Umbilical cord (tissue), 2 donors: Measurements from ENCODE around the gene NEBL. TPM values are rescaled to one million over a fixed set of nuclear protein-coding genes. Genes with fewer than 3 reads are reported as not detected.

Source experiments
- DNase-seq: peaks from one replicate; pipeline ENCODE4 v3.0.0-alpha.2; 2015; ENCODE audit warnings: low spot score
- total RNA-seq: library from RNA; depleted of rRNA; stranded (reverse); fragments of >200 nt; gene quantifications from one replicate; pipeline ENCODE4 v1.2.3, GENCODE V29; 2014; ENCODE audit warnings: low replicate concordance; ENCODE audit not compliant: insufficient read depth

The NEBL gene
- total RNA-seq, 1 donor from 2014 or later, result 30.6 TPM

DNA sequence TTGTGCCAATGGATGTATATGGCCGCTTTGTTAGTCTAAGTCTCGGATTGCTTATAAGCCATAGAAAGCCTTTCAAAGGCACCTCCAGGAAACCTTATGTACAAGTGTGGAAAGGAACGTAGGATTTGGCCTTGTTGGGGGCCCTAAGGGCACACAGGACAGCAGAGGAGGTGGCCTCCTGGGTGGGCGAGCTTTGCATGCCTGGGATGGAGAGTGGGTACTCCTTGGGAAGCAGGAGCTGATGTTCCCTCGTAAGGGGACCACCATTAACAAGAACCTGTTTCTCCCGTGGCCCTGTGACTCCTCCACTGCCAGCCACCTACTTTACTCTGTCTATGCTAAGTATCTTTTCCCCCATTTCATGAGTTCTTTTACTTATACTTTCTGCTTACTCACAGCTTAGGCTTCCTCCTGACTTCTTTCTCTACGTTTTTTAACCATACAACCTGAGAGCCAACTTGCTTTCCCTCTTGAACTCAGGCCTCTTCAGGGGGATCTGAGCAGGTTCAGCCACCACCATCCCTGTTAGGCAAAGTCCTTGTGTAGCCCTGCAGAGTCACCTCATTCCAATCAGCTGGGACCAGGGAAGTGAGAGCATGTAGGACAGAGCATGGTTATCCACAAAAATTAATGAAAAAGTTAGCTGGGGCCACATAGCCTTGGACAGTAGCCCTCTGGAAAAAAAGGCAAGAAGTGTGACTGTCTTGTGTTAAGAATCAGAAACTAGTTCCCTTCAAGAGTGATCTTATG, 118.9 kb downstream of the NEBL start:
- DNase-seq, result no peak

DNA sequence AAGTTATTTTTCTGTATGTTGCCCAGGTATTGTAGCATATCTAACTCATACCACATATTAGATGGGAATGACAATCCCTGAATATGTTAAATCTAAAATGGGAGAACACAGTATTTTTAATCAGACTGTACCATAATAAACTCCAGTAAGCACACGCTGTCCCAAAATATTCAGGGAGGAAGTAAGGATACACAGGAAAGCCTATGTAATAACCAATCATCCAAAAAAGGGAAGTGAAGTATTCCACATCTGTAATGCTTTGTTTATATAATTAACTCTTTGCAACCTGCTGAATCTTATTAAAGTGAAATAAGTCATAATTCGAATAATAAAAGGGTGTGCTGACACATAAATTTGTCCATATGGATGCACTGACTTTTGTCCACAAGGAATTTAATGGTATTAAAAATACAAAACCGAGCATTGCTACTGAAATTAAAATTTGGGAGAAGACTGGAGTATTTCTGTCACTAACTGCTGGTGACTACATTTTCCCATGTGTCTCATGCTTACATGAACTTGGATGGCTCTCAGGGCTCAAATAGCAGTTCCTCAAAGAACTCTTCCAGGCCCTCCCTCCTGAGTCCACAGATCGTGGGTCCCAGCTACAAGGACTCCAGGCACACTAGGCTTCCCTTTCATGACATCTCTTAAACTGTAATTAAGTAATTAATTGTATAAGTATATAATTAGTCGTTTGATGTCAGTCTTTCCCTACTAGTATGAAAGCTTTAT, 120.6 kb downstream of the NEBL start:
- DNase-seq, result no peak

GRCh38 chr10:20771051-20771450, 126.1 kb downstream of the NEBL start:
- no peak for DNase-seq

DNA sequence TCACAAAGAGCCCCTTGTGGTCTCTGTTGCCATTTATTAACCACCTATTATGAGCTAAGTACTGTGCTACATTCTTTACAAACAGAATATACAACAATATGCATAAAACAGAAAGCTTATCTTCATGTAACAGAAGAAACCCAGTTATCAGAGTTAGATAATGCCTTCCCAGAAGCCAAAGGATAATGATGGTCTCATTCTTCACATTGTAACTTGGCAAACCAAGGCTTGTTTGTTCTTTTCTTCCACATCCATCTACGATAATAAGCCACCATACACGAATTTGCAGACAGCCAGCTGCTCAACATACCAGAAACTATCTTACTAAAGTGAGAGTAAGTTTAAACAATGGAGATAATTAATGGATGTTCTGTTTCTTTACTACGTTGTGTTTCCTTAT, 127.6 kb downstream of the NEBL start:
- DNase-seq, result no peak

DNA sequence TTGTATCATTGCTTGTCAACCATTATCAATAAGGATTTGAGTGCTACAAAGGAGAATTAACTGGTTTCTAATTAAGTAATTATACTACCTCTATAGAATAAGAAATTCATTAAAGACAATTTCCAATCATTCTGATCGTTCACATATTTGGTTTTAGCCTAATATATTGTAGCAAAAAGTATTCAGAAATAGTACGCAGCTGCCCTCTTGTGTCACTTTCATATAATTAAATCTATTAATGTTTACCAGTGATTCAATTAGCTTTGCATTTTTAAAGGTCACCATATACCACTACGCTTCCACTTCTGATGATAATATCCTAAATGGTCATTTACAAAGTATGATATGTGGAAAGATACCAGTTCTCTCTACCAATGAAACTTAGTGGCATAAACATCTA, 128.3 kb downstream of the NEBL start:
- DNase-seq, result peak; percentile 14

DNA sequence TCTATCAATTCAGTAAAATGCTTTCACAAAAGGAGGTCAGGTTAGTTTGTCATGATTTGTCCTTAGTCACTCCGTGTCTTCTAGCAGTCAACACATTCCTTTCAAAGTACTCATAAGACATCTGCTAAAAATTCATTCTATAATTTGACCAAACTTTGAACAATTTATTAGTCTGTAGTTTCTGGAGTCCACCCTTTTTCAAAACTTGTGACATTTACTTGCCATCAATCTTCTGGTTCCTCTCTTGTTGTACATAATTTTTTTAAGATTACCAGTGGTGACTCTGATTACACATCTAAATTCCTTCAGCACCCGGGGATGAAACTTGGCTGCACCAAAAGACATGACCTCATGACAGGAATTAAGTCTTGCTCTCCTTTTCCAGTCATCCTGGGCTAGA, 130.1 kb downstream of the NEBL start:
- DNase-seq, result peak; percentile 32

- DNase-seq, result no peak
Measured at GRCh38 chr10:20765066-20765465, 132.0 kb downstream of the NEBL start.

DNA sequence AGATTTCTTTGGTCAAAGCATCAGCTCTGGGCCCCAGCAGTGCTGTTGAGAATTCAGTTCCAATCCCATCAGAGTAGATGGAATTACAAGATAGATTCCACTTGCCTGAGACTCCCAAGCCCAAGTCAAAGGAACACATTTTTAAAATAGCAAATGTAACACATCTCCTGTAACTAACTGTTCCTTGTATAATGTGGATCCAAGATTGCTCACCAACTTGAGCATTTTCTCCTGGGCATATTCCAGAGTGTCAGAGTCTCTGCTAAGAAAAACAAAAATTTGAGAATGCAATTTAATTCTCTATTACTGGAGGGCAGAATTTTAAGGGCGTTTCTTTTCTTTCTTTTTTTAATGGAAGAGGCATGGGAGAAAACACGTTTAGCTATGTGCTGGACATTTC, 136.7 kb downstream of the NEBL start:
- no peak for DNase-seq

- no peak for DNase-seq
Measured at GRCh38 chr10:20748551-20748950, 148.6 kb downstream of the NEBL start.

DNA sequence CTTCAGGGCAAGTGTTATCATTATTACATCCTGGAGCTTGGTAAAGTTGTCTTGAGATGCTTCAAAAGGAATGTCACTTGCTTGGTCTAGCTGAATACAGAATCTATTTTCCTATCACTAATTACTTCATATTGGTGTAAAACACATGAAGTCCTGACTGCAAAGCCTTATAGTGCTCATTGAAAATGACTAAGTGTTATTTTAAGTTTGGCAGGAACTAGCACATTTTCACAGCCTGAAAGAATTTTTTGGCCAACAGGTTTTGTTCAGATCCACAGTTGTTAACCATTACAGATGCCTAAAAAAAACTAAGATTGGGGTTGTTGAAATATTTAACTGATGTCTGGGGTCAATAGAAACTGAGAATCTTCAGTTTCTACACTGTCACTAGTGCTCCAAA, 149.3 kb downstream of the NEBL start:
- no peak for DNase-seq

- no peak for DNase-seq
Measured at GRCh38 chr10:20746856-20747255, 150.3 kb downstream of the NEBL start.

- DNase-seq, result no peak
Measured at GRCh38 chr10:20745556-20746375, 151.3 kb downstream of the NEBL start.

DNA sequence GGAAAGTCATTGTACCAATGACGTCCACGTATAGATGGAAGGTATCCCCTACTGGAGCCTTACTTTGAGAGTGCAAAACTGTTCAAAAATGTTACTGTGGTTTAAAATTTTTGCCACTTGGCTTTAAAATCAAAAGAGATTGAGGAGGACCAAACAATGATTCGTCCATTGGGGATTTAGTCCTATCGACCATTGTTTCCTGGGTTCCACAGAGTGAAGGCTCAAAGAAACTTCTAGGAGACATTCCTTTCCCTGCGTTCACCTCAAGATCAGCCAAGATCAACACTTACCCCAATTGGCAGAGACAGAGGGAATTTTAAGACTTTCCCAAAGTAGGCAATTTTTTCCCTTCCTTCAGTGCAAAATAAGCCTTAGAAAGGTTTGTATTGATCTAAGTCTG, 152.3 kb downstream of the NEBL start:
- no peak for DNase-seq

DNA sequence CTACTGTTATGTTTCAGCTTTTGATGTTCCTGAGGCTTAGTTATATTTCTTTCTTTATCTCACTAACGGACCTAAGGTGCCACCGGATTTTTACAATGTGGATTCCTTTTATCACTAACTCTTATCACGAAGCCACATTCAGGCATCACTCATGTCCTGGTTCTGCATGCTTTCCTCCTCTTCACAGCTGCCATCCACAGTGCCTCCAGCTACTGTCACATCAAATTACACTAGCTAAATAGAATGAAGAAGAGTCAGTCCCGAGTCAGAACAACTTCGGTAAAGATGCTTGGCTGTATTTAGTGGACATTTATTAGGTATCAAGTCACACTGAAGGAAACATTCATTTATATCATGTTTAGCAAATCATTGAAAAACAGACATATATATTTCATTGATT, 153.2 kb downstream of the NEBL start:
- peak; percentile 15 for DNase-seq

- no peak for DNase-seq
Measured at GRCh38 chr10:20742737-20743541, 154.2 kb downstream of the NEBL start.

DNA sequence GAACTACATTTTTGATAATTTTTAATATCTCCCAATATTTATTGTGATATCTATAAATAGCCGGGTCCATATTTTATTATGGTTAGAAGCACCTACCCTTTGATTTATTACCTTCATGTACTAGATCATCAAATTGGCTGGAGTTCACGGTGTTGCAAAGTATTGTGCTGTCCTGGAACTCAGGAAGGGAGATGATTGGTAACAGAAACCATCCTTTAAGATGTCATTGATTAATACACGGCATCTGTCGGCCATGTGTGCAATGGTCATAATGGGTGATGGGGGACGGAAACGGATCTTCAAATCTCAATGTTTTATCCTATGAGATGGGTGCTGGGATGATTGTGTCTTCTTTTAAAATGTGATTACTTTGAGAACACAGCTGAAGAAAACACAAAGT, 157.0 kb downstream of the NEBL start:
- DNase-seq, result no peak

DNA sequence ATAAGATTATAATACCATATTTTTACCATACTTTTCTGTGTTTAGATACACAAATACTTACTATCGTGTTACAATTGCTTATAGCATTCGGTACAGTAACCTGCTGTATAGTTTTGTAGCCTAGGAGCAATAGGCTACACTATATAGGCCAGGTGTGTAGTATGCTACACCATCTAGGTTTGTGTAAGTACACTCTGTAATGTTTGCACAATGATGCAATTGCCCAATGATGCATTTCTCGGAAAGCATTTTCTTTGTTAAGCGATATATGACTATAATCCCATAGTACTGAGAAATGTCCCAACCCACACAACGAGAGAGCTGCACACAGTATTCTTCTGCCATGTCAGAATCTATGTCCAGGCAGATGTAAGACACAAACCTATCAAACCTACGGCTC, 160.0 kb downstream of the NEBL start:
- no peak for DNase-seq
